SW 1271 (cell line): ENCODE data around the gene ABHD3.
"Not testable (repeated sequence)": the region's sequence is repeated elsewhere in the genome, so short reads cannot be mapped to it uniquely, and the experiment has no call there.

Experiments
- DNase-seq, 2 experiments: peaks; one replicate each; lab custom pipeline; 2025; lab: John Stamatoyannopoulos, UW

Gene ABHD3

DNA sequence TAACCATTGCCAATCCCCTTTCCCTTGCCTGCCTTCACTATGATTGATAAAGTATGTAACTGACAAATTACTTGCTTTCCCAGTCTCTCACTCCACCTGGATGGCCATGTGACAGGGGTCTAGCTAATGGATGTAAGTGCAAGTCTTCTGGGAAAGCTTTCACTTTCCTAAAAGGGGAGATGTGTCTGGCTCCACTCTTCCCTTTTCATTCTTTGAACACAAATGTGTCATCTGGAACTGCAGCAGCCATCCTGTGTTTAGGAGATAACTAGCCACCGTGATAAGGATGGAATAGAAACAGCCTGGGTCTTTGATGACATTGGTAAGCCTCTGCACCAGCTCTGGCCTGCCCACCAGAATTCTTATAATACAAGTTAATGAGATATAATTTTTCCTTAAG lies 54.3 kb downstream of the ABHD3 start:
- no peak for DNase-seq

DNA sequence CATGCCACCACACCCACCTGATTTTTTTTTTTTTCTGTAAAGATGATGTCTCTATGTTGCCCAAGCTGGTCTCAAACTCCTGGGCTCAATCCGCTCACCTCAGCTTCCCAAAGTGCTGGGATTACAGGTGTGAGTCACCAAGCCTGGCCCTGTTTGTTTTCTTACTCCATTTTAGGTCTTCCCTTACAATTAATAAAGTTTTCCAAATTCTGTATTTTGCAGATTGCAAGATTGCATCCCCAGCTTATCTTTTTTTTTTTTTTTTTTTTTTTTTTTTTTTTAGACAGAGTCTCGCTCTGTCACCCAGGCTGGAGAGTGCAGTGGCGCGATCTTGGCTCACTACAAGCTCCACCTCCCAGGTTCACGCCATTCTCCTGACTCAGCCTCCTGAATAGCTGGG lies 64.2 kb downstream of the ABHD3 start:
- not testable (repeated sequence) for DNase-seq

DNA sequence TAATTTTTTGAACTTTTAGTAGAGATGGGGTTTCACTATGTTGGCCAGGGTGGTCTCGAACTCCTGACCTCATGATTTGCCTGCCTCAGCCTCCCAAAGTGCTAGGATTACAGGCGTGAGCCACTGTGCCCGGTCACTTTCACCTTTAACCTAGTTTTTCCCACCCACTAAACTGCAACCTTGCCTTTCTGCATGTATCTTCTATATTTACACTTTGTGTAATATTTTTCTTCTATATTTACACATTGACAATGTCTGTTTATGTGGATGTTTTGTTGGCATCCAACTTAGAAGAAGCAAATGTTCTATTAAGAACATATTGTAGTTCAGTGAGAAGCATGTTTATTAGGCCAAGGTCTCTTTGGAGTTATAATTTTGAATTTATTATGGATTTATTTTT lies 65.8 kb downstream of the ABHD3 start:
- DNase-seq, result no peak

DNA sequence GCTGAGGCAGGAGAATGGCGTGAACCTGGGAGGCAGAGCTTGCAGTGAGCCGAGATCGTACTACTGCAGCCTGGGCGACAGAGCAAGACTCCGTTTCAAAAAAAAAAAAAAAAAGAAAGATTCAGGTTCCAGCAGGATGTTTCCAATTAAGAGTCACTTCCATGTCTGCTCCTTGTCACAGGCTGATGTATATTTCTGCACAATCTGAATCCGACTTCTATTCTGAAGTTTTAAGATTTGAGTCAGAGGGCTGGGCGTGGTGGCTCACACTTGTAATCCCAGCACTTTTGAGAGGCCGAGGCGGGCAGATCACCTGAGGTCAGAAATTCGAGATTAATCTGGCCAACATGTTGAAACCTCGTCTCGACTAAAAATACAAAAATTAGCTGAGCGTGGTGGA lies 67.8 kb downstream of the ABHD3 start:
- DNase-seq, result no peak

DNA sequence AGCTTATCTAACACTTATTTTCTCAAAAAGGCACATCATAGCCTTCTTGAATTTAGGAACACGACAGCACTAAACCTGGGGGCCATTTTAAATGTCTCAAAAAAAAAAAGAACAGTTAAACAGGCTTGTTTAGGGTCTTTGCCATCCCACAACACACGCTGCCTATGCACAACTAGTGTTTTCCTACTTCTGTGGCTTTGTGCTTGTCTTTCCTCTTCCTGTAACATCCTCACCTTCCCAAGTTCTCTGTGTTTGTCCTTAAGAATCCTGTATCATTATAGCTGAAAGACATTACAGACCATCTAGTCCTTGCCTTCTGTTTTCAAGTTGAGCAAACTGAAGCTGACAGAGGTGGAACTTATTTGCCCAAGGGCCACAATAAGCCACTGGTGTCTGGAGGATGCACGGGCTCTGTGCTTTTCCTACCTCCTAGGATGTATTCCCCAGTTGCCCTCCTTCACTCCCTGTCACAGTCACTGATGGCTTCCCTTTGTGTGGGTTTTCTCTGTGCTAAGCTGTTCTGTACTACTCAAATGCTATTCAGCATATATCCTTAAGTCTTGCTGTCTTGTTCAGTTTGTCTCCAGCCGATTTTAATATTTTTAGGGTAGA lies 69.9 kb downstream of the ABHD3 start:
- no peak for DNase-seq

DNA sequence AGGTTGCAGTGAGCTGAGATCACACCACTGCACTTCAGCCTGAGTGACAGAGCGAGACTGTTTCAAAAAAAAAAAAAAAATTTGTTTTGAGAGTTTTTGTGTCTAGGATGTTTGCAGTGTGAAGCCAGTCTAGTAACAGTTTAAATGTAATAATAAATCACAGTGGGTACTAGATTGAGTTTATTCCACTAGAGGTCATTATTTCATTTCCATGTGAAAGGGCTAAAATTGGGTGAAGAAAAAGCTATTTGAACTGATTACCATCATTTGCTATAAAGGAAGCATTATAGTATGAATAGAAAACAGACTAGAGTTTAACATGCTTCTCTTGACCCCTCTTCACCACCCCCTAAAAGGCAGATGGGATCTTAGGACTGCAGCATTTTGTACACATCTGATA lies 72.2 kb downstream of the ABHD3 start:
- DNase-seq, result peak in 1 of 2 experiments; percentile 7

DNA sequence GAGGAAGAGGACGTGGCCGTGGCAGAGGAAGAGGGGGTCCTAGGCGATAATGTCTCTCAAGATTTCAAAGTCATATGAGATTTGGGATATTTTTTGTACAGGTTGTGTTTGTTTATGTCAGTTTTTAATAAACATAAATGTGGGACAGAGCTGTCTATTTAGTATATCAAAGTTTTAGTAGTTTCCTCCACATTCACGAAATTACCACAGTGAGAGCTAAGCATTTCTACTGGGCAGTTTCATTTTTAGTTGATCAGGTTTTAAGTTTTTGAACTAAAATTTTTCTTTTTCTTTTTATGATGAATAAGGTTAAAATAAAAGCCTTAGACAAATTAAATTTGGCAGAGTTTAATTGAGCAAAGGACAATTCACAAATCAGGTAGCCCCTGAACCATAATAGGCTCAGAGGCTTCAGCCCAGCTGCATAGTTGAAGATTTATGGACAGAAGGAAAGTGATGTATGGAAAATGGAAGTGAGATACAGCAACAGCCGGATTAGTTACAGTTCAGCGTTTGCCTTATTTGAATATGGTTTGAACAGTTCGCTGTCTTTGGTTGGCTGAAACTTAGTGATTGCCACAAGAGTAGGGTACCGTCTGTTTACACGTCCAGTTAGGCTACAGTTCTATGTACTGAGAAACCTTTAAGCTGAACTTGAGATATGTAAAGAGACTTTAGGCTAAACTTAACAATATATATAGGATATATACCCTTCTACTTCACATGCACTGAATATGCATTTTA lies 75.3 kb downstream of the ABHD3 start:
- DNase-seq, result no peak

DNA sequence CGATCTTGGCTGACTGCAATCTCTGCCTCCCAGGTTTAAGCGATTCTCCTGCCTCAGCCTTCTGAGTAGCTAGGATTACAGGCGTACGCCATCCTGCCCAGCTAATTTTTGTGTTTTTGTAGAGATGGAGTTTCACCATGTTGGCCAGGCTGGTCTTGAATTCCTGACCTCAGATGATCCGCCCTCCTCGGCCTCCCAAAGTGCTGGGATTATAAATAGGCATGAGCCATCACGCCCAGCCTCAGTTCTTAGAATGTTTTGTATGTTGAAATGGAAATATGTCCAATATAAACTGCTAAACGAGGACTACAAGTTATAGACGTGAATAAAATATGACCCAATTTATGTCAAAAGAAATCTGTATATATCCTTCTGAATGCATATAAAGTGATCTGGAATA lies 82.9 kb downstream of the ABHD3 start:
- not testable (repeated sequence) for DNase-seq

DNA sequence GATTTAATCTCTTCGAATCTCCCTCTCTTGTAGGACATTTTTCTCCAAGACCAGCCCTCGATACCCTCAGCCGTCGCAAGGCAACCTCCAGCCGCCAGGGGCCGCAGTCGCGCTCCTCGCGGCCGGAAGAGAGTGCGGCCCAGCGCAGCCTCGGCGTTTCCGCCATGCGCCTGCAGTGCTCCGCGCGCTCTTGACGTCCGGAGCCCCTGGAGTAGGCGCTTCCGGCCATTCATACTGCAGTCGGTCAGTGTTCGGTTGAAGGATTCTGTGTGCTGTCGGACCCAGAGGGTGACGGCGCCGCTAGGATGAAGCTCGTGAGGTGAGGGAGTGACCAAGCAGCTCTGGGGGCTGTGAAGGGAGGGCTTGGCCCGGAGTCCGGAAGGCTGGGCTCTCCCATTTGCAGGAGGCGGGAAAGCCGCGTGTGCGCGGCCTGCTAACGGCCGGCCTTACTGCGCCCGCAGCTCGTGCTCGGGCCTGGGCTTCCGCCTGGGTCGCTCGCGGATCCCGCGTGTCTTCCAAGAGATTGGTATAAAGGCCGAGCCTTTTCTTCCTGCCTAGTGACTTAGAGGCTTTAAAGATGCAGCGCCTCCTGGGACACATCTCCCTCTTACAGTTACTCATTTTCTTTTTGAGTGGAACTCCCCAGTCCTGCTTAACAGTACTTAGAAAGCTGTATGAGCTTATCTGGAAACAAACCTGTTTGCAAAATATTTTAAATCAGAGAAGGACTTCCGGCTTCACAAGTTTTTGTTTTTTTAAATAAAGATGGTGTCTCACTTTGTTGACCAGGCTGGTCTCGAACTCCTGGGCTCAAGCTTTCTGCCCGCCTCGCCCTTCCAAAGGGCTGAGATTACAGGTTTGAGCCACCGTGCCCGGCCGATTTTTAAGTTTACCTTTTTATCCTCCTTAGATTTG lies 92.2 kb downstream of the ABHD3 start, which contains the start of gene SNRPD1:
SNRPD1 (plus strand) TSS at position 190 of the 915 bp plus-strand sequence; CDS start at position 306, 116 bp downstream.
- peak; percentile 64 to 89 for DNase-seq

DNA sequence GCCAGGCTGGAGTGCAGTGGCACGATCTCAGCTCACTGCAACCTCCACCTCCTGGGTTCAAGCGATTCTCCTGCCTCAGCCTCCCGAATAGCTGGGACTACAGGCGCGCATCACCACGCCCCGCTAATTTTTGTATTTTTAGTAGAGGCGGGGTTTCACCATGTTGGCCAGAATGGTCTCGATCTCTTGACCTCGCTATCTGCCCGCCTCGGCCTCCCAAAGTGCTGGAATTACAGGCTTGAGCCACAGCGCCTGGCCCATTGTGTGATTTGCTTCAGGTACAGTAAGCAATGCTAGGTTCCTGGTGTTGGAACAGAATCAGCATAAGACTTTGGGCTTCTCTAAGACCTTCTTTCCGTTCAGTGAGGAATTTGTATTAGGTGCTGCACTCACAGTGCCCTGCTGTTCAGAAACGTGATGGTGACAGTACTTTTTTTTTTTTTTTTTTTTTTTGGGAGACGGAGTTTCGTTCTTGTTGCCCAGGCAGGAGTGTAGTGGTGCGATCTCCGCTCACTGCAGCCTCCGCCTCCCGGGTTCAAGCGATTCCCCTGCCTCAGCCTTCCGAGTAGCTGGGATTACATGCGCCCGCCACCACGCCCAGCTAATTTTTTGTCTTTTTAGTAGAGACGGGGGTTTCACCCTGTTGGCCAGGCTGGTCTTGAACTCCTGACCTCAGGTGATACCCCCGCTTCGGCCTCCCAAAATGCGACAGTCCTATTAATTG lies 93.0 kb downstream of the ABHD3 start:
- DNase-seq, result not testable (repeated sequence)

DNA sequence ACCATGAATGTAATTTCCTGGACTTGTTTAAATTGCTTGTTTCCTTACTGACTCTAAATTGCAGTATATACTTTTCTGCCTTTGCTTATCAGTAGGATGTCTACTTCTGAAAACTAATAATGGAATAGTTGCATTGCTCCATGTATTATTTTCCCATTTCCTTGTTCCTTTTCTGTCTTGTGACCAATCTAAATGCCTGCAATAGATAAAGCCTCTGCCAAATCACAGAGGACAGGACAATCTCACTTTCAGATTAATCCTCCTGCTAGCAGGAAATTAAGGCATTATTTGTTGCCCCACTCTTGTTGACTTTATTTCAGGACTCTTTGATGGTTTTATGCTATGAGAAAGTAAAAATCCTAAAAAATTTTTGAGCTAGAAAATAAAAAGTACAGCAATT lies 99.4 kb downstream of the ABHD3 start:
- no peak for DNase-seq

DNA sequence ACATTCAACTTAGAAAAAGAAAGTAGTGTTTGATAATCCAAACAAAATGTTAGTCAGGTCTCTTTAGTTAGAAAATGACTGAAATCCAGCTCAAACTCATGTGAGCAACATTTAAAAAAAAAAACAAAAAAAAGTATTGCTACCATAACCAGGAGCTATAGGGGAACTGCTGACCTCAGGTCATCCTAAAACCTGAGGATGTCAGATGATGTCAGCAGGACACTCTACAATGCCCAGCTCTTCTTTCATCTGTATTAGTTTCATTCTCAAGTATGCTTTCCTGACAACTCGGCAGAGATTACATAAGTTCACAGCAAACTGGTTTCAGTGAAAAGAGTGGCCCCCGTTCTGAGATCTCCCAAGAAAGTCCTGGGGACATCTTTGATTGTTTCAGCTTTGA lies 99.9 kb downstream of the ABHD3 start:
- DNase-seq, result no peak

DNA sequence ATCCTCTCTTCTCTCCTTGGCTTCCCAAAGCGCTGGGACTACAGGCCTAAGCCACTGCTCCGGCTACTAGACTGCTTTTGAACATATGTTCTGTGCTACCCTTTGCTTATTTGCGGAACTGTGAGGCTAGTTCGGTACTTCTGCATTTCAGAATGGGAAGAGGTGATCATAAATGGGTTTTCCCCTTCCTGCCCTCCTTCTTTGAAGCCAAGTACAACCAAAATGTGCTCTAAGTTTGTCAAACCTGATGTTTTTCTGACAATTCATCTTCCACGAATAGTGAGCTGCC lies 102.3 kb downstream of the ABHD3 start:
- no peak for DNase-seq
